ENCODE data around the gene CYP3A4. TPM values are rescaled to one million over a fixed set of nuclear protein-coding genes. Genes with fewer than 3 reads are reported as not detected.

CYP3A4 gene
- not detected in 2 replicates for total RNA-seq

DNA sequence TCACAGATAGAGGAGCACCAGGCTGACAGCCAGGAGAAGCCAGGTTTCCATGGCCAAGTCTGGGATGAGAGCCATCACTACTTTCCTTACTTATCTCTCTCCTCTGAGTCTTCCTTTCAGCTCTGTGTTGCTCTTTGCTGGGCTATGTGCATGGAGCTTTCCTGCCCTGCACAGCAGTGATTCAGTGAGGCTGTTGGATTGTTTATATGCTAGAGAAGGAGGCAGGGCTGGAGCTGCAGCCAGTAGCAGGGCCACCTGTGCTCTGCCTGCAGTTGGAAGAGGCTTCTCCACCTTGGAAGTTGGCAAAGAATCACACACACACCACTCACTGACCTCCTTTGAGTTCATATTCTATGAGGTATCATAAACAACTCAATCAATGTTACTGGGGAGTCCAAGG lies at the start of gene CYP3A4:
Gene CYP3A4 (minus strand): TSS at position 178 of the 400 bp plus-strand sequence. CDS start 103 bp downstream, at position 75.

DNA sequence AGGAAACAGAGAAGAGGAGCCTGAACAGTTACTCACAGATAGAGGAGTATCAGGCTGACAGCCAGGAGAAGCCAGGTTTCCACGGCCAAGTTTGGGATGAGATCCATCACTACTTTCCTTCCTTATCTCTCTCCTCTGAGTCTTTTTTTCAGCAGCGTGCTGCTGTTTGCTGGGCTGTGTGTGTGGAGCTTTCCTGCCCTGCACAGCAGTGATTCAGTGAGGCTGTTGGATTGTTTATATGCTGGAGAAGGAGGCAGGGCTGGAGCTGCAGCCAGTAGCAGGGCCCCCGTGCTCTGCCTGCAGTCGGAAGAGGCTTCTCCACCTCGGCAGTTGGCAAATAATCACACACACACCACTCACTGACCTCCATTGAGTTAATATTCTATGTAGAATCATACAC lies 49.0 kb downstream of the CYP3A4 start, which contains the start of gene CYP3A7:
Gene CYP3A7 (minus strand): TSS at position 210 of the 400 bp plus-strand sequence. CDS start 103 bp downstream, at position 107.

Other genes starting within 250 kb of the CYP3A4 start
- gene FAM200A, start 232.1 kb downstream of the CYP3A4 start, total RNA-seq, result 6.9 and 7.9 TPM in 2 replicates
- gene ZNF655, start 225.5 kb downstream of the CYP3A4 start, total RNA-seq, result 74.0 and 82.1 TPM in 2 replicates
- 0.55 and 1.2 TPM in 2 replicates for gene TMEM225B, start 185.9 kb downstream of the CYP3A4 start, total RNA-seq
- gene ZSCAN25, start 167.2 kb downstream of the CYP3A4 start, total RNA-seq, result 11.5 and 12.5 TPM in 2 replicates
- 3.5 and 4.8 TPM in 2 replicates for gene CYP3A5, start 104.2 kb downstream of the CYP3A4 start, total RNA-seq
- 0.55 and 1.2 TPM in 2 replicates for gene CYP3A7, start 49.0 kb downstream of the CYP3A4 start, total RNA-seq
- gene CYP3A43, start 43.8 kb upstream of the CYP3A4 start, total RNA-seq, result not detected in 2 replicates
- gene OR2AE1, start 92.8 kb upstream of the CYP3A4 start, total RNA-seq, result 0.11 and 0.12 TPM in 2 replicates
- 21.7 and 30.6 TPM in 2 replicates for gene TRIM4, start 135.3 kb upstream of the CYP3A4 start, total RNA-seq
- gene GJC3, start 145.4 kb upstream of the CYP3A4 start, total RNA-seq, result not detected in 2 replicates
- gene AZGP1, start 191.8 kb upstream of the CYP3A4 start, total RNA-seq, result 0.33 TPM in 1 of 2 replicates, not detected in the other
- 33.1 and 44.9 TPM in 2 replicates for gene ZKSCAN1, start 231.4 kb upstream of the CYP3A4 start, total RNA-seq